IMR-90 (cell line): Measurements from ENCODE around the gene RELN.

Source experiments
- CTCF ChIP-seq: conservative IDR thresholded peaks from 2 replicates; pipeline ENCODE4 v1.5.1; 2012; ENCODE audit warnings: mild to moderate bottlenecking, low read depth, low read length, improper control_type of control experiment
- FOS ChIP-seq: fragments of 150-350 bp; IDR thresholded peaks from 2 replicates; pipeline ENCODE4 v1.6.1; 2016; ENCODE audit warnings: low read depth, low read length
- MAFK ChIP-seq: IDR thresholded peaks from 2 replicates; pipeline ENCODE4 v1.6.1; 2012; ENCODE audit warnings: low read depth, low read length, improper control_type of control experiment
- MAZ ChIP-seq: IDR thresholded peaks from 2 replicates; pipeline ENCODE4 v1.6.1; 2012; ENCODE audit warnings: low read depth, mild to moderate bottlenecking, low read length, improper control_type of control experiment, moderate library complexity, borderline replicate concordance
- MXI1 ChIP-seq: IDR thresholded peaks from 2 replicates; pipeline ENCODE4 v1.6.1; 2012; ENCODE audit warnings: low read depth, mild to moderate bottlenecking, low read length, moderate library complexity, borderline replicate concordance
- POLR2A ChIP-seq: IDR thresholded peaks from 2 replicates; pipeline ENCODE4 v1.6.1; 2012; ENCODE audit warnings: mild to moderate bottlenecking, low read depth, low read length
- RAD21 ChIP-seq: IDR thresholded peaks from 2 replicates; pipeline ENCODE4 v1.6.1; 2012; ENCODE audit warnings: low read length, improper control_type of control experiment
- RCOR1 ChIP-seq: IDR thresholded peaks from 2 replicates; pipeline ENCODE4 v1.6.1; 2012; ENCODE audit warnings: mild to moderate bottlenecking, low read length, improper control_type of control experiment; ENCODE audit not compliant: insufficient replicate concordance
- RFX5 ChIP-seq: IDR thresholded peaks from 2 replicates; pipeline ENCODE4 v1.8.0; 2012; ENCODE audit warnings: low read depth, mild to moderate bottlenecking, low read length, moderate library complexity
- SMC3 ChIP-seq: fragments of 150-350 bp; IDR thresholded peaks from 2 replicates; pipeline ENCODE4 v1.6.1; 2016; ENCODE audit warnings: low read depth, mild to moderate bottlenecking, antibody characterized with exemption, low read length, moderate library complexity
- TF ChIP-seq, protein P1 (sequence below): fragments of 150-350 bp; IDR thresholded peaks from 2 replicates; pipeline ENCODE4 v1.6.1; 2017; ENCODE audit warnings: mild to moderate bottlenecking, antibody characterized with exemption, low read length, low read depth
- TF ChIP-seq, protein P2 (sequence below): fragments of 150-350 bp; IDR thresholded peaks from 2 replicates; pipeline ENCODE4 v1.6.1; 2016; ENCODE audit warnings: low read depth, mild to moderate bottlenecking, low read length, moderate library complexity, borderline replicate concordance

- no peak for TF ChIP-seq MAFK
- TF ChIP-seq CTCF: no peak
- TF ChIP-seq RAD21: no peak
- no peak for TF ChIP-seq RFX5
- TF ChIP-seq SMC3: no peak
- TF ChIP-seq, protein P1, sequence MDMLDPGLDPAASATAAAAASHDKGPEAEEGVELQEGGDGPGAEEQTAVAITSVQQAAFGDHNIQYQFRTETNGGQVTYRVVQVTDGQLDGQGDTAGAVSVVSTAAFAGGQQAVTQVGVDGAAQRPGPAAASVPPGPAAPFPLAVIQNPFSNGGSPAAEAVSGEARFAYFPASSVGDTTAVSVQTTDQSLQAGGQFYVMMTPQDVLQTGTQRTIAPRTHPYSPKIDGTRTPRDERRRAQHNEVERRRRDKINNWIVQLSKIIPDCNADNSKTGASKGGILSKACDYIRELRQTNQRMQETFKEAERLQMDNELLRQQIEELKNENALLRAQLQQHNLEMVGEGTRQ: no peak
- TF ChIP-seq, protein P2, sequence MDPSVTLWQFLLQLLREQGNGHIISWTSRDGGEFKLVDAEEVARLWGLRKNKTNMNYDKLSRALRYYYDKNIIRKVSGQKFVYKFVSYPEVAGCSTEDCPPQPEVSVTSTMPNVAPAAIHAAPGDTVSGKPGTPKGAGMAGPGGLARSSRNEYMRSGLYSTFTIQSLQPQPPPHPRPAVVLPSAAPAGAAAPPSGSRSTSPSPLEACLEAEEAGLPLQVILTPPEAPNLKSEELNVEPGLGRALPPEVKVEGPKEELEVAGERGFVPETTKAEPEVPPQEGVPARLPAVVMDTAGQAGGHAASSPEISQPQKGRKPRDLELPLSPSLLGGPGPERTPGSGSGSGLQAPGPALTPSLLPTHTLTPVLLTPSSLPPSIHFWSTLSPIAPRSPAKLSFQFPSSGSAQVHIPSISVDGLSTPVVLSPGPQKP: no peak
- TF ChIP-seq POLR2A: no peak
- no peak for TF ChIP-seq MXI1
- TF ChIP-seq MAZ: no peak
- TF ChIP-seq RCOR1: no peak
- TF ChIP-seq FOS: no peak
These were observed 185.8 kb downstream of the RELN start for GRCh38 chr7:103803631-103804030.
